B cell (primary cell): ENCODE data around the gene ATP1B3. TPM values are rescaled to one million over a fixed set of nuclear protein-coding genes. Genes with fewer than 3 reads are reported as not detected.

ENCODE experiments used
- ATAC-seq: fragments of 200-7000 bp; cut with Tn5 transposase; one replicate; pipeline ENCODE4 v1.10.0; 2021; ENCODE audit warnings: low read depth, mild to moderate bottlenecking, moderate number of reproducible peaks, moderate library complexity
- CTCF ChIA-PET: fragments of 350-600 bp; sonication (Branson Sonifier 250); formaldehyde crosslinking; loops from one replicate; lab custom pipeline; 2021; ENCODE audit warnings: antibody characterized with exemption, inconsistent platforms; lab: Charles Lee
- POLR2A ChIA-PET: fragments of 350-600 bp; sonication (Branson Sonifier 250); formaldehyde crosslinking; loops from one replicate; lab custom pipeline; 2021; ENCODE audit warnings: antibody characterized with exemption; lab: Charles Lee
- DNase-seq: peaks from one replicate; pipeline ENCODE4 v3.0.0; 2013
- H2AFZ ChIP-seq: 2 replicates; pipeline ENCODE4 v1.6.1; 2012; ENCODE audit warnings: mild to moderate bottlenecking, low read depth, low read length; ENCODE audit not compliant: insufficient read depth, poor library complexity, severe bottlenecking
- H3K27ac ChIP-seq, 2 donors: 1 replicate in 1 of 2; 2 replicates in 1 of 2; pipeline ENCODE4 v1.5.1; 2012 to 2013; ENCODE audit warnings: low read length in 2 of 2, mild to moderate bottlenecking in 2 of 2, moderate library complexity in 1 of 2
- H3K27me3 ChIP-seq, 4 experiments: fragments of 200-600 bp in 1 of 4; sonication (generic) in 1 of 4; replicated peaks in 1 of 4; 1 replicate in 2 of 4; 2 replicates in 2 of 4; pipeline versions ENCODE4 v1.6.1 to v1.7.0; 2013 to 2016; ENCODE audit warnings: low read length in 3 of 4, mild to moderate bottlenecking in 2 of 4, mixed read lengths in 1 of 4, moderate library complexity in 1 of 4; ENCODE audit not compliant: insufficient read depth in 4 of 4, control insufficient read depth in 3 of 4; ENCODE audit errors: control extremely low read depth in 1 of 4
- H3K36me3 ChIP-seq, 2 experiments: replicated peaks in 1 of 2; 1 replicate in 1 of 2; 2 replicates in 1 of 2; pipeline versions ENCODE4 v1.6.1 to v1.7.1; 2013; ENCODE audit warnings: low read length in 1 of 2; ENCODE audit not compliant: insufficient read depth in 2 of 2, control insufficient read depth in 1 of 2; ENCODE audit errors: control extremely low read depth in 1 of 2, extremely low read depth in 1 of 2
- H3K4me1 ChIP-seq, 2 donors: fragments of 200-600 bp in 1 of 2; sonication (generic) in 1 of 2; 1 replicate in 1 of 2; 2 replicates in 1 of 2; pipeline versions ENCODE4 v1.5.1 to v1.6.1; 2013 to 2017; ENCODE audit warnings: low read length in 2 of 2; ENCODE audit not compliant: control insufficient read depth in 2 of 2, insufficient read depth in 2 of 2
- H3K4me2 ChIP-seq: replicated peaks from 2 replicates; pipeline ENCODE3; 2012; ENCODE audit warnings: mild to moderate bottlenecking, low read depth, low read length; ENCODE audit not compliant: poor library complexity, severe bottlenecking
- H3K4me3 ChIP-seq, 5 experiments: fragments of 200-600 bp in 1 of 5; sonication (generic) in 1 of 5; 1 replicate in 3 of 5; 2 replicates in 2 of 5; pipeline versions ENCODE4 v1.5.1 to v1.7.0; 2011 to 2016; ENCODE audit warnings: low read length in 4 of 5, mild to moderate bottlenecking in 4 of 5, low read depth in 2 of 5, control low read depth in 1 of 5, moderate library complexity in 1 of 5; ENCODE audit not compliant: insufficient read depth in 1 of 5; ENCODE audit errors: control extremely low read depth in 1 of 5, extremely low read depth in 1 of 5
- H3K79me2 ChIP-seq: fragments of 200-600 bp; sonication (generic); one replicate; pipeline ENCODE4 v1.6.0; 2016; ENCODE audit warnings: low read length; ENCODE audit not compliant: control insufficient read depth, insufficient read depth
- H3K9ac ChIP-seq: fragments of 200-600 bp; sonication (generic); 2 replicates; pipeline ENCODE4 v1.6.1; 2017; ENCODE audit warnings: mild to moderate bottlenecking, low read length, moderate library complexity
- H3K9me3 ChIP-seq, 3 donors: one replicate each; pipeline versions ENCODE4 v1.6.1 to v1.7.1; 2013; ENCODE audit warnings: low read length in 2 of 3; ENCODE audit not compliant: control insufficient read depth in 2 of 3, insufficient read depth in 1 of 3; ENCODE audit errors: control extremely low read depth in 1 of 3
- H4K20me1 ChIP-seq: 2 replicates; pipeline ENCODE4 v1.6.0; 2012; ENCODE audit warnings: mild to moderate bottlenecking, low read length; ENCODE audit not compliant: insufficient read depth, control insufficient read depth, poor library complexity, severe bottlenecking
- H3K27ac Mint-ChIP-seq: one replicate; pipeline ENCODE4 v1.8.0; 2021; ENCODE audit warnings: mixed read lengths
- H3K27me3 Mint-ChIP-seq: one replicate; pipeline ENCODE4 v1.8.0; 2021; ENCODE audit warnings: mixed read lengths
- H3K4me1 Mint-ChIP-seq: one replicate; pipeline ENCODE4 v1.8.0; 2021; ENCODE audit warnings: mixed read lengths
- H3K4me3 Mint-ChIP-seq: one replicate; pipeline ENCODE4 v1.8.0; 2021; ENCODE audit warnings: mixed read lengths
- H3K9me3 Mint-ChIP-seq: one replicate; pipeline ENCODE4 v1.8.0; 2022; ENCODE audit warnings: mixed read lengths; ENCODE audit not compliant: insufficient read depth
- CTCF ChIP-seq: fragments of 200-600 bp; IDR thresholded peaks from one replicate; pipeline ENCODE4 v1.8.0; 2022; ENCODE audit warnings: antibody characterized with exemption, mild to moderate bottlenecking
- EZH2 ChIP-seq: IDR thresholded peaks from 2 replicates; pipeline ENCODE4 v1.6.1; 2012; ENCODE audit warnings: borderline replicate concordance, low read depth, mild to moderate bottlenecking, moderate library complexity, low read length; ENCODE audit not compliant: insufficient read depth, poor library complexity, severe bottlenecking
- WGBS: methylation state at CpG from one replicate; pipeline ENCODE4 v1.1.5; 2013; ENCODE audit warnings: missing lambda C conversion rate; ENCODE audit not compliant: insufficient coverage; 5-methylcytosine and 5-hydroxymethylcytosine counted together
- intact Hi-C: fragments of 100-400 bp; cut with micrococcal nuclease; formaldehyde crosslinking; loops from one replicate; pipeline ENCODE4 v1.10.0; 2022
- polyA plus RNA-seq: library from polyadenylated mRNA; depleted of rRNA; stranded (reverse); fragments of >200 nt; gene quantifications from 2 replicates; pipeline ENCODE4 v1.2.3, GENCODE V29; 2012
- total RNA-seq, 2 donors: library from RNA; stranded (reverse); fragments of 120-200 nt in 1 of 2; gene quantifications; 1 replicate in 1 of 2; 2 replicates in 1 of 2; pipeline versions ENCODE4 v1.2.3 to v1.2.4, GENCODE V29; 2013 to 2022

ATP1B3 gene
- total and polyA plus RNA-seq, 2 donors (not counting 1 experiment from before 2014, with no cell fraction given): 20.7 to 28.8 TPM

DNA sequence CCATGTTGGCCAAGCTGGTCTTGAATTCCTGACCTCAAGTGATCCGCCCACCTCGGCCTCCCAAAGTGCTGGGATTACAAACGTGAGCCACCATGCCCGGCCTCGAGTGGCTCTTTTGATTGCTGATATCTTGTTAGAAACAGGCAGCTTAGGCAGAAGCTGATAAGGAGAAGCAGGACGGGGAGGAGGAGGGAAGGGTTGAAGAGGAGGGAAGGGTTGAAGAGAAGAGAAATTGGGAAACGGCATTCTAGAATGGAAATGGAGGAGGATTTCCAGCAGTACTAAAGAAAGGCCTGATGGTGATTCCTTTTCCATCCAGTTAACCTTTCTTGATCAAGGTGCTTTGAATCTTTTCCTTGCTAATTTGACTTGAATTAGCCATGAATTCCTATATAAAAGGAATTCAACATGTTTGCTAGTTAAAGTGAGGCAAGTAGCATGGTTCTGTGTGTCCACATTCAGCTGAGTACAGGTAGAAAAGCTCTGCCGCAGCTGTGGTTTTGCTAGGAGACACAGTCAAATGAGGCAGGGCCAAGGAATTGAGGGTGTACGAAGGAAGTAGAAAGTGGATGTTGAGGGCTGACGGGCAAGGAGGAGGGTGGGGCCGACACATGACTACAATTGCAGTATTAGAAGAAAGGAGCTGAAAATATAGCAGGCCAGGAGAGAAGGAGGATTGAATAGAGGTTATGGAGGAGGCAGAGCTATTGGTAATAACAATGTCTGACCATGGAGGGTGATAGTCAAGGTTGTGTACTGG lies 27.2 kb upstream of the ATP1B3 start:
- ATAC-seq: no peak

More for the DNA sequence above, 27.2 kb upstream of the ATP1B3 start:
- Histone ChIP-seq H3K9ac (no peak overlapping the region), H3K27me3 (no peaks in the 10 kb centered on the region), H3K4me1 (no peaks in the 10 kb centered on the region), H2AFZ (peak overlapping the region; percentile 42), H3K9me3 (peaks cover 0 to 4% (median 0%) of the 10 kb centered on the region in 3 donors), H3K27ac (no peak overlapping the region), H3K4me2 (no peak overlapping the region), H3K79me2 (no peaks in the 10 kb centered on the region), H4K20me1 (no peaks in the 10 kb centered on the region), H3K36me3 (no peaks in the 10 kb centered on the region), H3K4me3 (no peak overlapping the region)
- Mint-ChIP-seq H3K9me3 (no peaks in the 10 kb centered on the region), H3K4me1 (no peaks in the 10 kb centered on the region), H3K4me3 (no peak overlapping the region), H3K27ac (no peak overlapping the region), H3K27me3 (peaks cover 20% of the 10 kb centered on the region)
- TF ChIP-seq CTCF (no peak), EZH2 (no peak)
- intact Hi-C loops: no loop called here
- no peak for DNase-seq
- ChIA-PET POLR2A (no interaction called here), CTCF (no interaction called here)
- 43% methylated on average over 10 of the region's 11 CpGs for WGBS
